WTC11 (cell line): Measurements from ENCODE around the gene SHROOM3. TPM values are rescaled to one million over a fixed set of nuclear protein-coding genes. Genes with fewer than 3 reads are reported as not detected.

Source experiments
- ATAC-seq: fragments of 200-7000 bp; cut with Tn5 transposase; 2 replicates; pipeline ENCODE4 v1.10.0; 2021; ENCODE audit warnings: mild to moderate bottlenecking, moderate library complexity
- CTCF ChIA-PET: fragments of 300-600 bp; sonication (Branson Sonifier 250); formaldehyde crosslinking; loops from one replicate; lab custom pipeline; 2021; ENCODE audit warnings: antibody characterized with exemption; lab: Charles Lee
- POLR2A ChIA-PET: fragments of 350-600 bp; sonication (Branson Sonifier 250); formaldehyde crosslinking; loops from one replicate; lab custom pipeline; 2021; ENCODE audit warnings: antibody characterized with exemption; lab: Charles Lee
- DNase-seq: peaks from one replicate; pipeline ENCODE4 v3.0.0; 2021; ENCODE audit warnings: low spot score
- H3K27ac Mint-ChIP-seq: 2 replicates; pipeline ENCODE4 v1.8.0; 2021; ENCODE audit warnings: mixed read lengths
- H3K27me3 Mint-ChIP-seq: 2 replicates; pipeline ENCODE4 v1.8.0; 2021; ENCODE audit warnings: low read depth, mild to moderate bottlenecking, moderate library complexity, mixed read lengths
- H3K36me3 Mint-ChIP-seq: 2 replicates; pipeline ENCODE4 v1.8.0; 2021; ENCODE audit warnings: mixed read lengths
- H3K4me1 Mint-ChIP-seq: 2 replicates; pipeline ENCODE4 v1.8.0; 2022; ENCODE audit warnings: mixed read lengths
- H3K4me3 Mint-ChIP-seq: 2 replicates; pipeline ENCODE4 v1.8.0; 2021; ENCODE audit warnings: mild to moderate bottlenecking, moderate library complexity, mixed read lengths
- H3K9me3 Mint-ChIP-seq: 2 replicates; pipeline ENCODE4 v1.8.0; 2021; ENCODE audit warnings: mixed read lengths
- ATF6 ChIP-seq: sonication (generic); formaldehyde crosslinking; IDR thresholded peaks from 2 replicates; pipeline ENCODE4 v1.8.1; 2023; ENCODE audit warnings: mild to moderate bottlenecking, missing genetic modification reagents
- FOXJ3 ChIP-seq: sonication (generic); formaldehyde crosslinking; IDR thresholded peaks from 2 replicates; pipeline ENCODE4 v1.9.0; 2021; ENCODE audit warnings: missing genetic modification reagents, mild to moderate bottlenecking, borderline replicate concordance
- HMGXB4 ChIP-seq: sonication (generic); formaldehyde crosslinking; IDR thresholded peaks from 2 replicates; pipeline ENCODE4 v1.8.1; 2023; ENCODE audit warnings: mild to moderate bottlenecking, moderate library complexity, missing genetic modification reagents
- KAT7 ChIP-seq: sonication (generic); formaldehyde crosslinking; IDR thresholded peaks from 2 replicates; pipeline ENCODE4 v1.8.1; 2023; ENCODE audit warnings: missing genetic modification reagents, mild to moderate bottlenecking, borderline replicate concordance
- NR3C1 ChIP-seq: sonication (generic); formaldehyde crosslinking; conservative IDR thresholded peaks from 2 replicates; pipeline ENCODE4 v1.8.1; 2023; ENCODE audit warnings: low read depth, mild to moderate bottlenecking, missing genetic modification reagents
- OVOL2 ChIP-seq: fragments of 250-450 bp; sonication (Bioruptor Pico); IDR thresholded peaks from 2 replicates; pipeline ENCODE4 v1.9.0; 2021; ENCODE audit warnings: mild to moderate bottlenecking, borderline replicate concordance
- PRRX2 ChIP-seq: fragments of 250-450 bp; sonication (Bioruptor Pico); IDR thresholded peaks from 2 replicates; pipeline ENCODE4 v1.8.0; 2021; ENCODE audit warnings: mild to moderate bottlenecking
- SOX15 ChIP-seq: fragments of 250-450 bp; sonication (Bioruptor Pico); IDR thresholded peaks from 2 replicates; pipeline ENCODE4 v1.9.0; 2021; ENCODE audit warnings: mild to moderate bottlenecking
- TCF7 ChIP-seq: sonication (generic); formaldehyde crosslinking; IDR thresholded peaks from 2 replicates; pipeline ENCODE4 v1.8.0; 2022; ENCODE audit warnings: mild to moderate bottlenecking, low read depth, missing genetic modification reagents, moderate library complexity
- ZBTB21 ChIP-seq: sonication (generic); formaldehyde crosslinking; IDR thresholded peaks from 2 replicates; pipeline ENCODE4 v1.8.1; 2023; ENCODE audit warnings: mild to moderate bottlenecking, missing genetic modification reagents, borderline replicate concordance
- ZMAT4 ChIP-seq: fragments of 250-450 bp; sonication (Bioruptor Pico); IDR thresholded peaks from 2 replicates; pipeline ENCODE4 v1.9.0; 2021; ENCODE audit warnings: mild to moderate bottlenecking
- ZNF219 ChIP-seq: sonication (generic); formaldehyde crosslinking; IDR thresholded peaks from 2 replicates; pipeline ENCODE4 v1.8.0; 2023; ENCODE audit warnings: missing genetic modification reagents, mild to moderate bottlenecking, borderline replicate concordance
- ZNF425 ChIP-seq: fragments of 250-450 bp; sonication (Bioruptor Pico); conservative IDR thresholded peaks from 2 replicates; pipeline ENCODE4 v1.9.0; 2021; ENCODE audit warnings: mild to moderate bottlenecking
- ZNF532 ChIP-seq: fragments of 250-450 bp; sonication (Bioruptor Pico); IDR thresholded peaks from 2 replicates; pipeline ENCODE4 v1.9.0; 2021; ENCODE audit warnings: mild to moderate bottlenecking, borderline replicate concordance
- ZNF671 ChIP-seq: fragments of 250-450 bp; sonication (Bioruptor Pico); IDR thresholded peaks from 2 replicates; pipeline ENCODE4 v1.8.0; 2021; ENCODE audit warnings: mild to moderate bottlenecking
- total RNA-seq: library from RNA; stranded (reverse); gene quantifications from 3 replicates; pipeline ENCODE4 v1.2.3, GENCODE V29; 2021
- TF ChIP-seq, protein P1 (sequence below): fragments of 250-450 bp; sonication (Bioruptor Pico); IDR thresholded peaks from 2 replicates; pipeline ENCODE4 v1.8.0; 2021; ENCODE audit warnings: mild to moderate bottlenecking
- TF ChIP-seq, protein P2 (sequence below): sonication (generic); formaldehyde crosslinking; IDR thresholded peaks from 2 replicates; pipeline ENCODE4 v1.8.0; 2022; ENCODE audit warnings: mild to moderate bottlenecking, missing genetic modification reagents

The SHROOM3 gene
- total RNA-seq, 1 experiment from 2014 or later, result 71.9 TPM

DNA sequence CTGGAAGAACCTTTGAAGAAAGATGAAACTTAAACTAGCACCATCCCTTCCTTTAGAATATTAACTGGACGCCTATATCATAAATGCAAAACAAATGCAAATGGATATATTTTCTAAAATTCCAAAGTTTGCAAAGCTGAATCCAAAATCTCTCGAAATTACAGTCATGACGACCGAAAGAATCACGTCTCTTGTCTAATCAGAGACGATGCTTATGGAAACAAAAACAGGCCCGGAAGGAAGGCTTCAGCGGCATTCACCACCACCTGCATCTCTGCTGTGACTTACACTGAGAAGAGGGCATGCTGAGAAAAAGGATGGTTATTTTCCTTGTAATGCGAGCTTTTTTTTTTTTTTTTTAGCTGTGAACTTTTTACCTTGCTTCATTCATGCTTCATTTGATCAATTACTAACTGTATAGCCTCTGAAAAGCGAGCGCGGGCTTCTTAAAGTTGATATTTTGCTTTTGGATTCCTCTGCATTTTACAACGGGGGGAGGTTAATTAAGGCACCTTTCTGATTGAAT is 253.7 kb downstream of the SHROOM3 start:
- ChIA-PET POLR2A (interaction anchor here (0.5 to 1.8 kb wide), 10 partner anchors 9 to 261 kb away, joined by 3 to 11 read pairs (median 4); partner anchors contain the start of gene SEPTIN11), CTCF (interaction anchor here (0.6 to 1.6 kb wide), 7 partner anchors 10 to 509 kb away, joined by 3 to 7 read pairs (median 3); no protein-coding TSS in a partner anchor)
- Mint-ChIP-seq H3K4me1 (peaks cover 50% of the 10 kb centered on the region), H3K4me3 (peak overlapping the region; percentile 77), H3K36me3 (peaks cover 9% of the 10 kb centered on the region), H3K9me3 (no peaks in the 10 kb centered on the region), H3K27ac (peak overlapping the region; percentile 93), H3K27me3 (no peaks in the 10 kb centered on the region)
- DNase-seq (no peak), ATAC-seq (peak; percentile 2; the same call in 1 of the 2 replicates)
- no peak for TF ChIP-seq TCF7 (CRISPR knock-in tag)
- TF ChIP-seq SOX15 (CRISPR knock-in tag), result no peak
- TF ChIP-seq ZNF671, result no peak
- TF ChIP-seq ZNF219 (CRISPR knock-in tag), result no peak
- TF ChIP-seq ZNF425 (CRISPR knock-in tag), result no peak
- no peak for TF ChIP-seq ZNF532 (CRISPR knock-in tag)
- no peak for TF ChIP-seq PRRX2 (CRISPR knock-in tag)
- TF ChIP-seq HMGXB4 (CRISPR knock-in tag), result no peak
- TF ChIP-seq NR3C1 (CRISPR knock-in tag), result no peak; the same call in 1 of the 2 replicates
- no peak for TF ChIP-seq ZMAT4 (CRISPR knock-in tag)

GRCh38 chr4:76689145-76689817 is 254.3 kb downstream of the SHROOM3 start:
- ChIA-PET POLR2A (interaction anchor here (0.5 to 1.8 kb wide), 12 partner anchors 8 to 504 kb away, joined by 3 to 11 read pairs (median 4); partner anchors contain the start of gene SEPTIN11), CTCF (interaction anchor here (0.8 to 1.6 kb wide), 5 partner anchors 10 to 185 kb away, joined by 3 to 7 read pairs (median 3); no protein-coding TSS in a partner anchor)
- Mint-ChIP-seq H3K36me3 (peaks cover 9% of the 10 kb centered on the region), H3K27me3 (no peaks in the 10 kb centered on the region), H3K4me3 (peak overlapping the region; percentile 95), H3K9me3 (no peaks in the 10 kb centered on the region), H3K4me1 (peaks cover 51% of the 10 kb centered on the region), H3K27ac (peak overlapping the region; percentile 95)
- ATAC-seq, result peak; percentile 92
- DNase-seq, result peak; percentile 81
- TF ChIP-seq OVOL2 (CRISPR knock-in tag), result no peak
- TF ChIP-seq KAT7, result peak; percentile 74; the same call in 1 of the 2 replicates
- TF ChIP-seq, protein P1, sequence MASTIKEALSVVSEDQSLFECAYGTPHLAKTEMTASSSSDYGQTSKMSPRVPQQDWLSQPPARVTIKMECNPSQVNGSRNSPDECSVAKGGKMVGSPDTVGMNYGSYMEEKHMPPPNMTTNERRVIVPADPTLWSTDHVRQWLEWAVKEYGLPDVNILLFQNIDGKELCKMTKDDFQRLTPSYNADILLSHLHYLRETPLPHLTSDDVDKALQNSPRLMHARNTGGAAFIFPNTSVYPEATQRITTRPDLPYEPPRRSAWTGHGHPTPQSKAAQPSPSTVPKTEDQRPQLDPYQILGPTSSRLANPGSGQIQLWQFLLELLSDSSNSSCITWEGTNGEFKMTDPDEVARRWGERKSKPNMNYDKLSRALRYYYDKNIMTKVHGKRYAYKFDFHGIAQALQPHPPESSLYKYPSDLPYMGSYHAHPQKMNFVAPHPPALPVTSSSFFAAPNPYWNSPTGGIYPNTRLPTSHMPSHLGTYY (CRISPR knock-in tag), result no peak
- TF ChIP-seq ATF6 (CRISPR knock-in tag), result no peak
- TF ChIP-seq, protein P2, sequence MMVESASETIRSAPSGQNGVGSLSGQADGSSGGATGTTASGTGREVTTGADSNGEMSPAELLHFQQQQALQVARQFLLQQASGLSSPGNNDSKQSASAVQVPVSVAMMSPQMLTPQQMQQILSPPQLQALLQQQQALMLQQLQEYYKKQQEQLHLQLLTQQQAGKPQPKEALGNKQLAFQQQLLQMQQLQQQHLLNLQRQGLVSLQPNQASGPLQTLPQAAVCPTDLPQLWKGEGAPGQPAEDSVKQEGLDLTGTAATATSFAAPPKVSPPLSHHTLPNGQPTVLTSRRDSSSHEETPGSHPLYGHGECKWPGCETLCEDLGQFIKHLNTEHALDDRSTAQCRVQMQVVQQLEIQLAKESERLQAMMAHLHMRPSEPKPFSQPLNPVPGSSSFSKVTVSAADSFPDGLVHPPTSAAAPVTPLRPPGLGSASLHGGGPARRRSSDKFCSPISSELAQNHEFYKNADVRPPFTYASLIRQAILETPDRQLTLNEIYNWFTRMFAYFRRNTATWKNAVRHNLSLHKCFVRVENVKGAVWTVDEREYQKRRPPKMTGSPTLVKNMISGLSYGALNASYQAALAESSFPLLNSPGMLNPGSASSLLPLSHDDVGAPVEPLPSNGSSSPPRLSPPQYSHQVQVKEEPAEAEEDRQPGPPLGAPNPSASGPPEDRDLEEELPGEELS, result peak; percentile 73; the same call in 1 of the 2 replicates
- no peak for TF ChIP-seq FOXJ3 (CRISPR knock-in tag)
- no peak for TF ChIP-seq ZBTB21 (CRISPR knock-in tag)
